H7 (cell line): ENCODE results near the gene CBX2. TPM values are rescaled to one million over a fixed set of nuclear protein-coding genes. Genes with fewer than 3 reads are reported as not detected.
A peak's percentile ranks its signal among the peaks of the same experiment; 100 is the strongest.

Experiments
- DNase-seq: peaks from one replicate; pipeline ENCODE4 v3.0.0; 2012
- H3K27me3 ChIP-seq: 2 replicates; pipeline ENCODE4 v1.6.0; 2011; ENCODE audit warnings: mild to moderate bottlenecking, low read length; ENCODE audit not compliant: control insufficient read depth, insufficient read depth
- H3K36me3 ChIP-seq: replicated peaks from 2 replicates; pipeline ENCODE4 v1.5.1; 2011; ENCODE audit warnings: low read length; ENCODE audit not compliant: control insufficient read depth, insufficient read depth
- H3K4me3 ChIP-seq: 2 replicates; pipeline ENCODE4 v1.5.1; 2011; ENCODE audit warnings: low read depth, mild to moderate bottlenecking, control low read depth, low read length, moderate library complexity; ENCODE audit not compliant: insufficient read depth
- total RNA-seq: library from RNA; depleted of rRNA; stranded (reverse); fragments of >200 nt; shearing (Covaris generic); gene quantifications from 2 replicates; pipeline ENCODE4 v1.2.3, GENCODE V29; 2014

Gene CBX2
- total RNA-seq, 1 experiment from 2014 or later = 89.1 TPM

DNA sequence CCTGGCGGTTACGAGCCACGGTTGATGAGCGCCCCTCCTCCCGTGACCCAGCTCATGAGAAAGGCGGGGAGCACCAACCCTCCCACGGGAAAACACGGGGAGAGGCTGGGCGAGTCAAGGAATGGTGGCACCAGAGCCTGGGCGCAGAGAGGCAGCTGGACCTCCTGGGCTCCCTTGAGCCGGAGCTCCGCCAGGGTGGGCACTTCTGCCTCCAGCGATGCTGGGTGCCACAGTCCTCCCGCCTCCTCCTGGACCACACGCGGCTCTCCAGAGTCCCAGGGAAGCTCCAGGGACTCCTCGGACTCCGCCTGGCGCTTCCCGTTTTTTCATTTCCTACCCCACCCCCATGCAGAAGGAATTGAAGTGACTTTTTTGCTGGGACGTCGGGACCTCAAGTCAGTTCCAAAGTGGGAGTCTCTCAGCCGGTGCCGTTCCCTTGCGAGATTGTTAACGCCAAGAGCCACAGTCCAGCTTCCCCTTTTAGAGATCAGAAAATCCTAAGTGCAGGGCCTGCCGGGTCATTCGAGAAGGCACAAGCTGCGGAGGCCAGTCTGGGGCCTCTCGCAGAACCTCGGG, 25.6 kb downstream of the CBX2 start:
- Histone ChIP-seq H3K36me3 (no peaks in the 10 kb centered on the region), H3K4me3 (no peak overlapping the region), H3K27me3 (peaks cover 100% of the 10 kb centered on the region)
- peak; percentile 60 for DNase-seq

DNA sequence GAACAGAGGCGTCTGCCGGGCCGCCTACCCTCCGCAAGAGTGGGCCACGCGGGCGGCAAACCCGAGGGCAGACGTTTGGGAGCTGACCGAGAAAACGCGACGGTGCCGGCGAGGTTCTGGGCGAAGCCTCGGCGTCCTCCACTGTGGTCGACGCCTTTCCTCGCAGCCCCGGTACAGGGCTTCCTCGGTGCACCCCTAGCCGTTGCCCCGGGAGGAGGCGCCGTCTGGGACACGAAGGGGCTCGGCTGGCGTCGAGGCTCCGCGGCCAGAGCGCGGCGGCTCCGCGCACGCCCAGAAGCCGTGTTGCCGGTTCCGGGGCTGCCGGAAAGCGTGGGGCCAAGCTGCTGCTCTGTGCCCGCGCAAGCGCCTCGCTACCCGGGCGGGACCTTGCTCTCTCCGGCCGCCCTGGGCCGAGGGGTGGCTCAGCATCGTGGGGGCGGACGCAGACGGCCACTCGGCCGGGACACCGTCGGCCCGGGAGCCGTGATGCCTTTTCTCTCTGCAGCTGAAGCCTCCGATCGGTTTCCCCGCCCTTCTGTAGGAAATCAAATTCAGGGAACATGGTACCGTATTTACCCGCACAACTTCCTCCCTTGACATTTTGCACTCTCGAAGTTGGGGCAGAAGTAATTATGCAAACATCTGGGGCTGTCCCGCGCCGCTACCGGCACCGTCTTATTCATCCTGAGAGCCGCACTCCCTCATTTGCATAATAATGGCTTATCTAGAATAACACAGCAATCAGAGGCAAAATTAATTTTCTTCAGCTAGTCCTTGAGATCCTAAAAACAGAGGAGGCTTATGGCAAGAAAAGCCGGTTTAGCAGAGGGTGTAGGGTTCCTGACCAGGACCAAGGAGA, 26.3 kb downstream of the CBX2 start:
- Histone ChIP-seq H3K36me3 (no peaks in the 10 kb centered on the region), H3K27me3 (peaks cover 100% of the 10 kb centered on the region), H3K4me3 (no peak overlapping the region)
- peak; percentile 73 for DNase-seq

DNA sequence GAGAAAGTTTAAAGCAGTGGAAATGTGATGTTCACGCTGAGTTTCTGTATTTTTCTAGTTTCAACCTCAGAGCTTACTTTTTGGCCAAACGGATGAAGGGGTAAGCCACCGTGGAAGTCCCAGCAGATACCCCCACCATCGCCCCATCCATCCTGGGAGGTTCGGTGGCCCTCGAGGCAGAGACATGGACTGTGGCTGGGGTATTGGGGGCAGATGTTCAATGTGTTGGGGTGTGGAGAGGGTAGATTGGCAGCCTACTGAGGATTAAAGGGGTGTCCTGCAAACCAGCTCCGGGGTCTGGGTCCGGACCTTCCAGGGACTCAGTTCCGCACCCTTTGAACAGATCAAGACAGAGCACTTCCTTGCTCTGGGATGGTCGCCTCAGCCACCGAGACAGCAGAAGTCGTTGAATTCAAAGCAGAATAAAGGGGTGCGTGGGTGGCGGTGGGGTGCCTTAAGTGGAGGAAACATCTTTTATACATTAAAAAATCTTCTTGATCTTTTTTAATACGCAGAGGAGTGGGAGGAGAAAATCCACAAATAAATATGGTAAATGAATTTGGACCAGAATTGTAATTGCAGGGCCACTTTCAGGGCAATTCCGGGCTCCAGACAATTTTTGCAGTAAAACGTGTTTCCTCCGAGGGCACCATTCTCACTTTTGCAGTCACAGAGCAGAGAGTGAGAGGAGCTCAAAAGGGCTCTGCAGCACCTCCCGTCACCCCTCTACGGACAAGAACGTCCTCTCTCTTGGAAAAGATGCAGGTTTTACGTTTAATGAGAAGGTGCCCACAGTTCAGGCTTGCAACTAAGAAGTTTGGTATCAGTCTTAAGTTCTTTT, 27.1 kb downstream of the CBX2 start:
- DNase-seq = no peak
- H3K27me3 ChIP-seq = peaks cover 98% of the 10 kb centered on the region
- H3K36me3 ChIP-seq = no peaks in the 10 kb centered on the region
- no peak overlapping the region for H3K4me3 ChIP-seq

DNA sequence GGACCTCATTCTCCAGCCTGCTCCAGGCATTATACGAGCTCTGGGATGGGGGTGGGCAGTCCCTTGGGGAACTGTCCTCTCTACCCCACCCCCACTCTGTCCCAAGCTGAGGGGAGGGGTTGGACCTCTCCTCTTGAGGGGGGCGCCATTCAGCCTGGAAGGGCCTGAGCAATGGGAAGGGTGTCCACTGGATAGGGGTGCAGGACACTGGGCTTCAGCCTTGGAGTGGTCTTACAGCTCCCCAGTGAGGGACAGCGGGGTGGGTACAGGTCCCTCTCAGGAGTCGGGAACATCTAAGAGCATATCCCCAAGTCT, 28.5 kb downstream of the CBX2 start:
- H3K4me3 ChIP-seq = no peak overlapping the region
- no peak for DNase-seq

DNA sequence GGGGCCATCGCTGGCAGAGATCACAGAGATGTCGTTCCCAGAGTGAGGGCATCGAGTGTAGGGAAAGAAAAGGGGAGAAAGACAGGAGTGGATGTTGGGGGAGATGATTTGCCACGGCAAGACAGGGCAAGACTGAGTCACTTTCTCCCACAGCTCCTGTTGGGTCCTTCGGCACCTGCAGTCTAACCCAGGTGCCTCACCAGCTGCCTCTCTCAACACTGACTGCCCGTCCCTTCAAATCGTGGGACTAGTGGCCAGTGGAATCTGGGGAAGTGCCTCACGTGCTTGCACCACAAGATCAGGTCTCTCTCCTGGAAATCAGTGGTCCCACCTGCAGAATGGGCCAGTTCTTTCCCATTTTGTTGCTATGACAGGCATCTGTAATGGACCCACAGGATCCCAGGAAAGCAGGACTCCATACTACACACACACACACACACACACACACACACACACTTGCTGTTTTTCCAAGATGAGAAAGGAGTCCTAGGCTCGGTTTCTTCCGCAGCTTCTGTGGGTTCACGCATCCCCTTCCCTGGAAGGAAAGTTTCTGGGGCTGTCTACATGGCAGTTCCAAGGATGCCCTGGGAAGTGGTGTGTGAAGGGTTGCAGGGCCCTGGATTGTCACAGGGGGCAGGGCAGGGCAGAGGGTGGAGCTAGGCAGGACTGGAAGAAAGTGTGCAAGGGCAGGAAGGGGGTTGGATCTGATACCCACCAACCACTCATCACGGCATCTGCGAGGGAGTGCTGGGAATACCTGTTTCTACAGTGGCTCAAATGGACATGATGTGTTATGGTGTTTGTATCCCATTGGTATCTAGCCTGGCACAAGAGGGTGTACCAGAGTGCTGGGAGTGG, 29.1 kb downstream of the CBX2 start:
- H3K27me3 ChIP-seq = peaks cover 96% of the 10 kb centered on the region

More for the DNA sequence above, 28.5 kb downstream of the CBX2 start:
- H3K27me3 ChIP-seq = peaks cover 96% of the 10 kb centered on the region
- H3K36me3 ChIP-seq = no peaks in the 10 kb centered on the region

DNA sequence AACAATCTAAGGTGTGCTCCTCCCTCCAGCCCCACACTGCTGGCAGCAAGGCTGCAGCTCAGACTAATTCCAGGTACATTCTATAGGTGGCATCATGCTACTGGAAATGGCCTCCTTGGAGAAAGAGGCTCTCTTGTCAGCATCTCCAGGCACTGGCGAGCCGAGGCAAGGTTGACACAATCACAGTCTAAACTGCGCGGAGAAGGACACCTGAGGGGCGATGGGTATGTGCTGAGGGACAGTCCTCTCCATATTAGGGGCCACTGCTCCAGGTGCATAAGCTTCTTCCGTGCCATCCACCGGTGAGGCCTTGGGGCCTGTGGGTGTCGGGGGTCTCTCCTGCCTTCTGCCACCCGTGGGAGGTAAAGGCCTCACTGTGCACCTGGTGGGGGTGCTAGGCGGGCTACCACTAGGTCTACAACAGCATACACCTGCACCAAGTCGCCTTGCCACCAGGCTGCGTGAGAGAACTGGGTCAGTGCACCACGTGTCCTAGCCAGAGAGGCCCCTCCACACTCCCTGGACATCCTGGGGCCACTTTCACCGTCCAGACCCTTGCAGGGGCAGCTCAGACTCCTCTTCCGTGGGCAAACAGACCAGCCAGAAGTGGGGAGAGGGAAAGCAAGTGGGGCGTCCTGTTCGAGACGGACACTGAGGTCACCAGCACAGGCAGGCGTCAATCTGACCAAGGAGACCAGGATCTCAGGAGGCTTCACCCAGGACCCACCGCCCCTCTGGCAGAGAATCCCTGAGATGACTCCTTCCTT, 31.0 kb downstream of the CBX2 start:
- Histone ChIP-seq H3K27me3 (peaks cover 94% of the 10 kb centered on the region), H3K36me3 (no peaks in the 10 kb centered on the region), H3K4me3 (no peak overlapping the region)
- DNase-seq = peak; percentile 82

More for the DNA sequence above, 29.1 kb downstream of the CBX2 start:
- no peaks in the 10 kb centered on the region for H3K36me3 ChIP-seq
- no peak for DNase-seq
- no peak overlapping the region for H3K4me3 ChIP-seq

DNA sequence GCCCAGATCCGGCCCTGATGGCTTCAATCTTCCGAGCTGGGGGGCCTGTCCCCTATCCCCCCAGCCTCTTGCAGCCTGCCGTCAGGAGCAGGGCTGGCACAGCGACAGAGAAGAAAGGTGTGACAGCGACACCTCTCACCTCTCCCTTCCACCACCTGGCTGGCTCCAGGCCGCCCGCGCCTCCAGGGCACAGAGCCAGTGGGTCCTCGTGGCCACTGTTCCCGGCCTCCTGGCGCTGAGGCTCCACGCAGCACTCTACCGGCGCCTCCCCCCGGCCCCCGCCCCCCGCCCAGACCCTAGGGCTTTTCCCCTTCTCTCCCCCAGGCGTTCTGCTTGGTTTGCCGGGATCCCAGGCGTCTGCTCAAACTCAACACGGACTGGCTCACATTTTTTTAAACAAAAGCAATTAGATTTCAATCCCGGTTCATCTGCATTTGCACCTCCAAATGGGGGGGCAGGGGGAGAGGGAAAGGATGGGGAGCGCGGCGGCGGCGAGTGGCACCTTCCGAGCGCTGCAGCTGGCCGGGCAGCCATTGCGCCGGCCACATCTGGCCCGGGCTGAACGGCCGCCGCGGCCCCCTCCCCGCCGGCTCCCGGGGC, 31.7 kb downstream of the CBX2 start:
- DNase-seq = peak; percentile 74
- H3K36me3 ChIP-seq = no peaks in the 10 kb centered on the region
- peak overlapping the region; percentile 10; the same call in 1 of the 2 replicates for H3K4me3 ChIP-seq
- peaks cover 94% of the 10 kb centered on the region for H3K27me3 ChIP-seq

DNA sequence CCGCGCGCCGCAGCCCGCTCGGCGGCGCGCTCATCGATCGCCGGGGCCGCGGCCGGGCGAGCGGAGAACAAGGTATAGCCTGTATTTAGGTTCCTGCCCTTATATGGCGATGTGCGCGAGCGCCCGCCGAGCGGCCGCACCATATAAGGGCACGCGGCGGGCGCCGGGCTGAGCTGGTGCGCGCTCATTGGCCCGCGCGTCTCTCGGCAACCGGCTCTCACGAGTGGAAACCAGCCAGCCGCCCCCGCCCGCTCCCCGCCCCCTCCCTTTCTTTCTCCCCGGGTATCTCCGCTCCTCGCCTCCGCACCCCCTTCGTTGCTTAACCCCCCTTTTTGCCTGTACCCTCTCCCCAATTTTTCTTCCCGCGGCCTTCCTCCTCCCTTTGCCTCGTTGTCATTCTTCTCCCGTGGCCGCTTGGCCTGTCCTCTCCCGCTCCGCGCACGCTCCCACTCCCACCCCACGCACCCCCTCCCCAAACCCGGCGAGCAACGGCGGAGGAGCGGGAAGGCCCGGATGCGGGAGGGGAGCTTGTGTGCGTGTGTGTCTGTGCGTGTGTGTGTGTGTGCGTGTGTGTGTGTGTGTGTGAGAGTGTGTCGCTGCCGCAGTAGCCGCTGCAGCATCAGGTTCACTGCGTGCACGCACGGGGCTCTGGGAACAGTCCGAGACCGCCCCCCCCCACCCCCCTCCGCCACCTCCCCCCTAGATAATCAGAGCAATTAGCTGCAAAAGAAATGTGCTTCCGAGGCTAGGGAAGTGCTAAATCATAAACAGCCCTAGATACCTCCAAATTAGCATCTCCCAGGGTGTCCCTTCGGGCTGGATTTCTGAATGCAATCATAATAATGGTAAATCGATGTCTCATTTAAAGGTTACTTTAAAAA, 32.4 kb downstream of the CBX2 start:
- Histone ChIP-seq H3K4me3 (peak overlapping the region; percentile 26; the same call in 1 of the 2 replicates), H3K27me3 (peaks cover 94% of the 10 kb centered on the region), H3K36me3 (no peaks in the 10 kb centered on the region)
- DNase-seq = peak; percentile 98

DNA sequence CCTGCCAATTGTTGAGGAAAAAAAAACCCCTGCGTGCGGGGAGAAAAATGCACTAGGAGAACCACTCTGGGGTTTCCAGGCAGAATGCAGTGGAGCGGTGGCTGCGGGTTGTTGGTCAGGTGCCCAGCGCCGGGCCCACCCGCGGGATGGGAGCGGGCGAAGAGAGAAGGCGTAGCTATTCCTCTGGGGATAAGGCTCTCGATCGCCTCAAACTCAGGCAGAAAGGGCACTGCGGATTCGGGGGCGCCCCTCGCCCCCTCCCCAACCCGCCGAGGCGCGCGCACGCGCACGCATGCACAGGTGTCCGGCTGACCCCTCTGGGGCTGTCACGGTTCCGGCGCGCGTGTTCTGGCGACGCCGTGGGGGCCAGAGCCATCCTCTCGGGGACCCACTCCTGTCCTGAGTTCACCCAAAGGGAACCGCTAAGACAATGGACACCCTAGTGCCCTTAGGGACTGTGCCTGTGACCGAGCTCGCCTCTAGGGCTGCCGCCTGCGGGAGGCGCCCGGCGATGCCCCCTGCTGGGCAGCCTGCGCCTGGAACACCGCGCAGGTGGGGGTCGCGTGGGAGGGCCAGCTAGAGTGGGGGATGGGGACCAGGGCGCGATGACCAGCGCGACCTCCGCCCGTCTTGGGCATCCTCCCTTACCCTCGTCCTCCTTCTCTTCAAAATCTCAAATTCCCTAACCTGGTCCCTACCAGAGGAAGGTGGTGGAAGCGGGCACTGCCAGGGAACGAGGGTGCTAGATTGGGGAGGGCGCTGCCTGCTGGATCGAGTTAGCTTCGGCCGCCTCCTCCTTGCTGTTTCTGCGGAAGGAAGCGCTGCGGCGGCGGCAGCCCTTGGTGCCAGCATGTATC, 33.3 kb downstream of the CBX2 start:
- peak; percentile 85 for DNase-seq
- no peaks in the 10 kb centered on the region for H3K36me3 ChIP-seq
- peak overlapping the region; percentile 17; the same call in 1 of the 2 replicates for H3K4me3 ChIP-seq
- peaks cover 94% of the 10 kb centered on the region for H3K27me3 ChIP-seq

DNA sequence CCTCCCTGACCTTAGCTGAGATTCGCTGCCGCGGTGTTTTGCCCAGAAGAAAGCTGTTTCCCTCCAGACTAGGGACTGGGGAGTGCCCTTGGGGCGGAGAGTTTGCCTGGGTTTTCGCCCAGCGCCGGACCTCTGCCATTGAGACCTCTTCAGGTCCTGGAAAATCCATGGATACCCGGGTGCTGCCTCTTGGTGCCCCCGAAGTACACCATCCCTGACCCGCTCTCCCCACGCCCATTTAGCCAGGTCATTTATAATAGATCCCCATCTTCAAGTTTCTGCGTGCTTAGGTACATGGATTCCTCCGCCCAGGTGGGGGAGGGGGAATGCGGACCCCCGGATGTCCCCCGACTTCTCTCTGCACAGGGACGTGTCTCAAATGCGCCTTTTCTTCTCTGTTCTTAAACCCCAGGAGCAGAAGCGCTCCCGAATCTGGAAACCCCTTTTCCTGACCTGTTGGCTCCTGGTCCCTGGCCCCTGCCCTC, 34.0 kb downstream of the CBX2 start:
- Histone ChIP-seq H3K27me3 (peaks cover 94% of the 10 kb centered on the region), H3K4me3 (no peak overlapping the region; the same call in 1 of the 2 replicates), H3K36me3 (no peaks in the 10 kb centered on the region)
- DNase-seq = no peak

DNA sequence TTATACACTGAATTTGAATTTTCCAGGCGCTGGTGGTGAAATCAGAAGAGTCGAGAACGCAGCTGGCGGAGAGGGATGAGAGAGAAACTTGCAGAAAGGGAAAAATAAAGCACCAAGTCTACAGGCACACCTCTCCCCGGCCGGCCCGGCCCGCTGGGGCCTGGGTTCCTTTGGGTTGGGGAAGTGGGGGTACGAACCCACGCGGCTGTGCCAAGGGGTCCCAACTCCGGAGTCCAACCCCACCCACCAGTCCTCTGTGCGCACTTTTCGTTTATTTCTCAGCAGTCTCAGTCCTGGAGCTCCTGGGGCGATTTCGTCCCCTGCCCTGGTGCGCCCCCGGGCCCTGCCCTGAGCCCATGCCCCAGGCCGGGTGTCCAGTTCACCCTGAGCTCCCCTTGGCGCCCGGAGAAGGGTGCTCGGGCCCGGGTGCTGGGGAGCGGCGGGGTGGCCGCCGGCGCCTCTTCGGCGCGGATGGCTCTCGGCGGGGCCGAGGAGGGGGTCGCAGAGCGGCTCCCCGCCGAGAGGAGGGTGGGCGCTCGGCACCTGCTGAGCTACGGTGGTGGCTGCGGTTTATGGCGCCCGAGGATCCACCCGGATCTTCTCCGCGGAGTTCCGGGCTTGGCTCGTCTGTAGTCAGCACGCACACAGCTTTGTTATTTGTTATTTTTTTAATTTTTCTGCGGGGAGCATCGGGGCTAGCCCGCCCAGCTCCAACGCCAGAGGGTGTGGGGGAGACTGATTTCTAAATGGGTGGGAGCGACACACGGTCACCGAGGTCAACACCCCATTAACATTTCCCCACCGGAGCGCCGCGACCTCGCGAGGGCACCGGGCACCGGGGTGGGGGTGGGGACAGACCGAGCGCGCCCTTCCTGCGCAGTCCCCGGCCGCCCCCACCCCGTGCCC, 34.7 kb downstream of the CBX2 start:
- H3K4me3 ChIP-seq = peak overlapping the region; percentile 12
- peak; percentile 76 for DNase-seq

More for the DNA sequence above, 34.7 kb downstream of the CBX2 start:
- no peaks in the 10 kb centered on the region for H3K36me3 ChIP-seq
- H3K27me3 ChIP-seq = peaks cover 94% of the 10 kb centered on the region
